ENCODE results near the gene DAPP1.

GRCh38 chr4:99811850-99812249 is 4.8 kb upstream of the DAPP1 start:
- TF ChIP-seq, protein P1, sequence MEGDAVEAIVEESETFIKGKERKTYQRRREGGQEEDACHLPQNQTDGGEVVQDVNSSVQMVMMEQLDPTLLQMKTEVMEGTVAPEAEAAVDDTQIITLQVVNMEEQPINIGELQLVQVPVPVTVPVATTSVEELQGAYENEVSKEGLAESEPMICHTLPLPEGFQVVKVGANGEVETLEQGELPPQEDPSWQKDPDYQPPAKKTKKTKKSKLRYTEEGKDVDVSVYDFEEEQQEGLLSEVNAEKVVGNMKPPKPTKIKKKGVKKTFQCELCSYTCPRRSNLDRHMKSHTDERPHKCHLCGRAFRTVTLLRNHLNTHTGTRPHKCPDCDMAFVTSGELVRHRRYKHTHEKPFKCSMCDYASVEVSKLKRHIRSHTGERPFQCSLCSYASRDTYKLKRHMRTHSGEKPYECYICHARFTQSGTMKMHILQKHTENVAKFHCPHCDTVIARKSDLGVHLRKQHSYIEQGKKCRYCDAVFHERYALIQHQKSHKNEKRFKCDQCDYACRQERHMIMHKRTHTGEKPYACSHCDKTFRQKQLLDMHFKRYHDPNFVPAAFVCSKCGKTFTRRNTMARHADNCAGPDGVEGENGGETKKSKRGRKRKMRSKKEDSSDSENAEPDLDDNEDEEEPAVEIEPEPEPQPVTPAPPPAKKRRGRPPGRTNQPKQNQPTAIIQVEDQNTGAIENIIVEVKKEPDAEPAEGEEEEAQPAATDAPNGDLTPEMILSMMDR (conservative IDR thresholded peaks at IDR 0.05; ENCODE audit: low read length) = peak; percentile 94
- no peak for TF ChIP-seq EZH2phosphoT487 (IDR thresholded peaks at IDR 0.05; ENCODE audit: borderline replicate concordance, low read depth, low read length)
